Adrenal gland (tissue), 5 donors: ENCODE data around the gene PPEF2.

ENCODE experiments used
- CTCF ChIP-seq, 6 experiments: fragments of 450-650 bp in 4 of 6; fragments of 200-600 bp in 2 of 6; sonication (generic) in 1 of 6; IDR thresholded peaks; 1 replicate in 5 of 6; 2 replicates in 1 of 6; pipeline versions ENCODE4 v1.5.1 to v1.8.0; 2016 to 2021; ENCODE audit warnings: antibody characterized with exemption in 6 of 6, mild to moderate bottlenecking in 2 of 6, moderate library complexity in 1 of 6
- POLR2A ChIP-seq, 2 donors: fragments of 450-650 bp; IDR thresholded peaks; one replicate each; pipeline ENCODE4 v1.6.1; 2017; ENCODE audit warnings: antibody characterized with exemption in 2 of 2, mild to moderate bottlenecking in 2 of 2, moderate library complexity in 1 of 2
- donor health status: DM: no; HTN: no; CAD: no.

DNA sequence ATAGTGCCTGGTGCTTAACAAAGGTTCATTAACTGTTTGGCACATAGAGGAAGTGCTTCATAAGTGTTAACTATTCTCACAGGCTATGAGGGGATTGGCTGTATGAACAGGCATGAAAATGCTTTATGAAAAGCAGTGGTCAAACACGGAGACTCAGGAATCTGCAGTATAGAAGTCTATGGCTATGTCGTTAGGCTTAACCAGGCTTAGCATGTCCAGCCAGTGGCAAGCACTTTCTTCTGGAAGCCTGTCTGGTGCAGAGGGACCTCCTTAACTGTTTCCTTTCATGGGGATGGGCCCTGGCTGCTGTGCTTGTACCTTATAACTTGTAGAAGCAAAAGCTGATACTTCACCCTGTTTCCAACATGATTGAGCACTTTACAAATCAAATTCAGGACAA is 78.4 kb downstream of the PPEF2 start:
- TF ChIP-seq CTCF (IDR thresholded peaks at IDR 0.05) (no peak), POLR2A (IDR thresholded peaks at IDR 0.05) (no peak)
